Measurements from ENCODE around the gene SNTN.
"Not testable (repeated sequence)": the region's sequence is repeated elsewhere in the genome, so short reads cannot be mapped to it uniquely, and the experiment has no call there.

SNTN gene

GRCh38 chr3:63652066-63652725 lies at the start of gene SNTN:
Gene SNTN (plus strand): TSS chr3:63652675. CDS start chr3:63652688, 13 bp downstream.
- DNase-seq: no peak

- DNase-seq: no peak
Measured at GRCh38 chr3:63607716-63608115, 44.8 kb upstream of the SNTN start.

DNA sequence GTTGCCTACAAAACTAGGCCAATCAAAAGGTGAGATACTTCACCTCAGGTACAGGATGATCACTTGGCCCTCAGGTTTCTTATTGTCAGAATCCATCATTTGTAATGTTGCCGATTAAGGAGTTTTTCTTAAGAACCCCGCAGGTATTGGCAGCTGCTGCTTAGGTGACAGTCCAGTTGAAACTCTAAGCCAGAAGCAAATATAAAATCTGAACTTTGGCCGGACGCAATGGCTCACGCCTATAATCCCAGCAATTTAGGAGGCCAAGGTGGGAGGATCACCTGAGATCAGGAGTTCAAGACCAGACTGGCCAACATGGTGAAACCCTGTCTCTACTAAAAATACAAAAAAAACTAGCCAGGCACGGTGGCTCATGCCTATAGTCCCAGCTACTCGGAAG lies 43.1 kb upstream of the SNTN start:
- no peak for DNase-seq

DNA sequence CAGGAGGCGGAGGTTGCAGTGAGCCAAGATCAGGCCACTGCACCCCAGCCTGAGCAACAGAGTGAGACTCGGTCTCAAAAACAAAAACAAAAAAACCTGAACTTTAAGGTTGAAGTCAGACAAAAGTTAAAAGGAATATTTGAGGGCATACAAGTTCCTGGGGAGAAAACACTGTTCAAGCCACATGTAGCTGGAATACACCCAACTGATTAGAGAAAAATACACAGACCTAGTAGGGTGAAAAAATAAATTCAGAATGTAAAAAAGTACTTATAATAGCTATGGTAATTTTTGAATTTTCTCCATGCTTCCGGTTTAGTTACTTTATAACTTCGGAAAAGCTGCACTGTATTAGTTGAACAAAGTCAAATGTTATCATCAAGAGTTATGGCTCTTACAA lies 42.6 kb upstream of the SNTN start:
- no peak for DNase-seq

DNA sequence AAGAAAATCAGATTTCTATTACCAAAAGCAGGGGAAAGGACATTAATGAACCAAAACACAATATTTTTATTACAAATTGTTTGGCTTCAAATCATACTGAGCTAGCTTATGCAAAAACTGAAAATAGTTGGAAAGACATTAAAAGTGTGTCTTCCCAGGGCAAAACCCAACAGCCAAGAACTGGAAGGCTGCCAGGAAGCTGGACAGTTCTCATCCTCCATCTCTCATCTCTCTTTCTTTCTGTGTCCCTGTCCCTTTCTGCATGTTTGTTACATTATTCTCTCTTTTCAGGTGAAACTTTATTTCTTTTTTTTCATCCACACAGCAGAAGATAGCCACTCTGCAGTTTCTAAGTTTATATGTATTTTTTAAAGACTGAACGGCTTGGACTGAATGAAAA lies 41.1 kb upstream of the SNTN start:
- DNase-seq: no peak

DNA sequence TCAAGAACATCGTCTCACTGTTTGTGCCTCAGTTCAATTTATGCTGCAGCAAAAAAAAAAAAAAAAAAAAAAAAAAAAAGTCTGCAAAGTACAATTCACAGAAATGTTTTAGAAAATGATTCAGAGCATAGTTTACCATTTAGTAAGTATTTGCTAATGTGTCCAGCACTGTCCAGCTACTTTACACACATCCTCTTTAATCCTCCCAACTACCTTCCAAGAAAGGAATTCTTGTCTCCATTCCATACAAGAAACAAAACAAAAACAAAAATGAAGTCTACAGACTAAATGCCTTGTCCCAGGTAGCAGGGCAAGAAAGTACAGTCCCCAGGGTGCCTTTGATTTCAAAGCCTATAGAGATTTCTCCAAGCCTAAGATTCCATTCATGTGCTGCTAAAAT lies 38.9 kb upstream of the SNTN start:
- DNase-seq: no peak

DNA sequence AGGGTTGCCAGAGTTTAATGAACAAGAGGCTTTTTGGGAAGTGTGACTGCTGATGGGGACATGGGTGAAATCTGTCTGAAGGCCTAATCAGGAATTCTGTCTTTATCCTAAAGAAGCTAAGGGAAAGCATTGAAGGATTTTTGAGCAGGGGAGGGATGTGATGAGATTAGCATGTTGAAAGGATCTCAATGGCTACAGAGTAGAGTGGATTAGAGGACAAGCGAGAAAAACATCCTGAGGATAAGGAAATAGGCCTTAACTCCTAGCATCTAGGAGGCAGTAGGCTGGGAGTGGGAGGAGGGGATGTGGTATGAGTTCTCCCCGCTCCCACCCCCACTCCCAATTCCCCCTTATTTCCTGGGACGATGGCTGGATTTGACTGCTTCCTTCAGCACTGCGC lies 35.1 kb upstream of the SNTN start:
- no peak for DNase-seq

DNA sequence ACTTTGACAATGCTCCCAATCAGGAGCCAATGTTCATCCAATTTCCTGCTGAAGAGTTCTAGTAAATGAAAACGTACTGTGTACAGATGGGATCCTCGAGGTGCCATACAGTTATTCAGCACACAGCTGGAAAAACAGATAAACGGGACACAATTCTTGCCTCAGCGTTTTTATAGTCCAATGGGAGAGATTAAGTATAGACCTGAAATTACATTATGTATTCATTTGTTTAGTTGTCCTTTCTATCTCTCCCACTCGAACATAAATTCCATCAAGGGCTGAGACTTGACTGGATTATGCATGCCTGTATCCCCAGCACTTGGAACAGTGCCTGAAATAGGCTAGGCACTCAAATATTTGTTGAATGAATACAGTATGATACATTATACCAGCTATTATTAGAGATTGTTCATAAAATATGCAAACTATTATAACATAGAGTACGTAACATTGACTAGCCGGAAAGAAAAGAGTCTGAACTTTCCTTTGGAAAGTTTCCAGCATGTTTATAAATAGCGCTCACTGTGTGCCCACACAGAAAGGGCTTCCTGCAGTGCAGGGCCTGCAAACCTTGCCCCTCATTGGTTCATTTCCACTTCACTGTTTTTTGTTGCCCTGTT lies 27.4 kb upstream of the SNTN start:
- no peak for DNase-seq

DNA sequence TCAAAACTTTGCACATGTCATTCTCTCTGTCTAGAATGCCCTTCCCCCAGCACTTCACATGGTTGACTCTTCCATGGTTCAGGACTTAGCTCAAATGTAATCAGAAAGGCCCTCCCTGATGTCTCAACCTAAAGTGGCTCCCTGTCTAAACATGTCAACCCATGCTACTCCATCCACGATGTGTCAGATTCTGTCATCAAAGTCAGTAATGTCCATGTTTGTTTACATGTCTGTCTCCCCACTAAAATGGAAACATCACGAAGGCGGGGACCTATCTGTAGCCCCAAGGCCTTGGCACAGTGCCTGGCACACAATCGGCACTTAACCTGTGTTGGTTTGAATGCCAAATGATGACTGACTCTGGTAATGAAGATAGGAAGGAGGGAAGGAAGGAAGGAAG lies 20.8 kb upstream of the SNTN start:
- DNase-seq: no peak

- DNase-seq: no peak
Measured at GRCh38 chr3:63635186-63635585, 17.3 kb upstream of the SNTN start.

DNA sequence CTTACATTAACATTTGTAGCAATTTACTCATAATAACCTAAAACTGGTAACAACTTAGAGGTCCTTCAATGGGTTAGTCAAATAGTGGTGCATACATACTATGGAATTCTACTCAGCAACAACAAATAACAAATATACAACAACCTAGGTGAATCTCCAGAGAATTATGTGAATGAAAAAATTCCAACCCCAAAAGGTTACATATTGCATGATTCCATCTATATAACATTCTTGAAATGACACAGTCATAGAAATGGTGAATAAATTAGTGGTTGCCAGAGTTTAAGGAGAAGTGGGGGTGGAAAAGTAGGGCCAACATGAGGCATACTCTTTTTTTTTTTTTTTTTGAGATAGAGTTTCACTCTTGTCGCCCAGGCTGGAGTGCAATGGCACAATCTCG lies 12.7 kb upstream of the SNTN start:
- DNase-seq: no peak

DNA sequence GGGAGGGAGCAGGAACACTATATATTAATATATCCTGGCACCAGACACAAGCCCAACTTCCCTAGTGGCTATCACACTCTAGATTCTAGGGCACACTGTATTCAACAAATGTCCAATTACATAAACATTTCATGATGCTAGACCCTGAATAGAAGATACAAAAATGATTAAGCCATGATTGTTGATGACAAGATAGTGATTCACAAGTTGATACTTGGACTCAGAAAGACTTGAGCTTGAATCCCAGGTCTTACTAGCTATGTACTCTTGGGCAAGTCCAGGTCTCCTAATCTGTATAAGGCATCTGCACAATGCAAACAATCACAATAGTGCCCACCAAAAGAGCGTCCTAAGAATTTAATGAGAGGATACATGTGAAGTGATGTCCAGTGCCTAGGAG lies 10.0 kb upstream of the SNTN start:
- no peak for DNase-seq

DNA sequence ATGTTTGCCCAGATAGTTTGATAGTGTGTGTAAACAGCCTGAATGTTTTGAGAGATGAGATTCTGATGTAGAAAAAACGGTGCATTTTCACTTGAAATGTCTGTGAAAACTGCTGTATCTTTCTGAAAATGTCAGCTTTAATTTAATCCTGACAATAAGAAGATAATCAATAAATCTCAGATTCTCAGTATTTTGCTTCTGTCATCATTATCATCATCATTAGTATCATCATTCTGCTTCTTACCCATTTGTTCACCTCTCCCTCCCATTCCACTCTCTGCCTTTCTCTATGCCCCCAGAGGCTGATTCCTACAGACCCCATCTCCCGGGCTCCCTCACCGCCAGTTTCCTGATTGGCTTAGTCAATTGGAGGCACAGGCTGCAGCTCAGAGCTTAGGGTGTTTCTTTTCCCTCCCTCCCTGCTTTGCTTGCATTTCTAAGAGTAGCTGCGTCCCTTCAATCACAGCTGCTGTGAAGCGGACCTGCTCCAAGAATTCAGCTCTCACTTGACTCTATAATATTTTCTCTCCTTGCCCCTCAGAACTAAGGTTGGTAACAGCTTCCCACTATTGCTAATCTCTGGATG lies 8.2 kb upstream of the SNTN start:
- no peak for DNase-seq

DNA sequence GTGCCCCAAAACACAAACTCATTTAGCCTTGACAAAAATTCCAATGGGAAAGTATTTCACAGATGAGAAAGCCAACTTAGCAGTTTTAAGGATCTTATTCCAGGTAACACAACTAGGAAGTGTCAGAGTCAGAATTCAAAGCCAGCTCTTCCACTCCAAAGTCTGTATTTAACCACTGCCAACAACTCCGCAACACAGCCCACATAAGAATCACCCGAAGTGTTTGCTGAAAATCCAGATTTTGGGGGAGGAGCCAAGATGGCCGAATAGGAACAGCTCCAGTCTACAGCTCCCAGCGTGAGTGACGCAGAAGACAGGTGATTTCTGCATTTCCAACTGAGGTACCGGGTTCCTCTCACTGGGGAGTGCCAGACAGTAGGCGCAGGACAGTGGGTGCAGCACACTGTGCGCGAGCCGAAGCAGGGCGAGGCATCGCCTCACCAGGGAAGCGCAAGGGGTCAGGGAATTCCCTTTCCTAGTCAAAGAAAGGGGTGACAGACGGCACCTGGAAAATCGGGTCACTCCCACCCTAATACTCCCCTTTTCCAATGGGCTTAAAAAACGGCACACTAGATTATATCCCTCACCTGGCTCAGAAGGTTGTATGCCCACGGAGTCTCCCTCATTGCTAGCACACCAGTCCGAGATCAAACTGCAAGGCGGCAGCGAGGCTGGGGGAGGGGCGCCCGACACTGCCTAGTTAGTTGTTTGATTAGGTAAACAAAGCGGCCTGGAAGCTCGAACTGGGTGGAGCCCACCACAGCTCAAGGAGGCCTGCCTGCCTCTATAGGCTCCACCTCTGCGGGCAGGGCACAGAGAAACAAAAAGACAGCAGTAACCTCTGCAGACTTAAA lies 7.3 kb upstream of the SNTN start:
- not testable (repeated sequence) for DNase-seq

DNA sequence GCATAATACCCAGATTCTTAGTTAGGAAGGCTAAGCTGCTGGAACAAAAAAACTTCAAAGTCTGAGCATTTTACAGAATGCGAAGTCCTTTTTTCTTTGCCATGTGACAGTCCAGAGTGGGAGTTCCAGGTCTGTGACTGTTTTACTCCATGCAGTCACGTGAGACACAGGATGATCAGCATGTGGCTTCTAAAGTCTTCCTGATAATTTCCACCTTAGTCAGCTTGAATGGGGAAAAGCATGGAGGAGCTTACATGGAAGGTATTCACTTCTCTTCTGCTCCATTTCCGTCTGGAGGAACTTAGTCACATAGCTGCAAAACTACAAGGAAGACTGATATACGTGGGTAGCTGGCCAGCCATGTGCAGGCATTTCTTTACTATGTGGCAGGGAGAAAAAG lies 1.7 kb downstream of the SNTN start:
- no peak for DNase-seq

- DNase-seq: no peak
Measured at GRCh38 chr3:63654931-63655330, 2.5 kb downstream of the SNTN start.

DNA sequence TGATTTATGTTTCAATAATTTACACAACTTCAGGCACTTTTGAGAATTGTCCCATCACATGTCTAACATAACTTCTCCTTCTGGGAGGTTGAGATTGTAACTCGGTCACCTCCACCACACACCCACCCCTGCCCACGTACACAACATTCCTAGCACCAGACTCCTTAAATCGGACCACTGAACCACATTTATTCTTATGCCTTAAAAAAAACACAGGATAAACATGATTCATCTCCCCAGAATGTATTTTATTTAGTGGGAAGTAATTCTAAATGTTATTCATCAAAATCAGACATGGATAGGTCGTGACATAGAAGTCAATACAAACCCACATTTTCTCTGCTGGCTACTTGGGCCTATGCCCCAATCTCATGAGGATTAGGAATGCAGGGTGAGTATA lies 3.0 kb downstream of the SNTN start:
- DNase-seq: no peak

GRCh38 chr3:63656786-63657185 lies 4.3 kb downstream of the SNTN start:
- DNase-seq: no peak

DNA sequence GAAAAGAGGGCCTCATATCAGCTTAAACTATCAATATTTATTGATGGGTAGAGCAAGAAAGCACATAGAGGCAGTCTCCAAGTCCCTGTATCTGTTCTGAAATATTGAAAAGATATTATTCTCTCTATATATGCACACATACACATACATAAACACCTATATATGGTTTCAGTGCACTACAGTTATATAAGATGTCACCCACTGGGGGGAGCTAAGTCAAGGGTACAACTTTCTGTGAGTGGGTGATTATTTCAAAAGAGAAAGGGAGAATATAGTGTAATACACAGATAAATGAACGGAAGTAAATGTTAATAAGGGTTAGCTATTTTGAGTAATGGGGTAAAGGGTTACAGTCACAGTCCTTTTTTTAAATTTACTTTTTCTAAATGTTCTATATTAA lies 8.8 kb downstream of the SNTN start:
- DNase-seq: no peak

- no peak for DNase-seq
Measured at GRCh38 chr3:63662011-63662410, 9.5 kb downstream of the SNTN start.

DNA sequence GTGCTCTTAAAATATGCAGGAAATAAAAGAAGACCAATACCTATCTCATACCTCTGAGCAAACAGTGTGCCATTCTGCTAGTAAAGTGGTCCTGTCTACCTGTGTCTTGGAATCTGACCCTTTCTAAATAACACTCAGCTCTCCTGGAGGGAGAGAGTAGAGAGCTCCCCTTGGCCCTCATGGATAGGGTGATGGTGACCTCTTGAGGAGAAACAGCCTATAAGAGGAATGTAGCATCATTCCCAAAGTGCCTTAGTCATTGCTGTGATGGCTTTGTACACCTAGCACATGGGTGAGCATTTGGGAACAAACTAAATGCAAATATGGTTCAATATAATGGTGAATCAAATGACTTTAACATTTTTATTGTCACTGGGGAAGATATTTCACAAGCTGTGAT lies 10.0 kb downstream of the SNTN start:
- no peak for DNase-seq

DNA sequence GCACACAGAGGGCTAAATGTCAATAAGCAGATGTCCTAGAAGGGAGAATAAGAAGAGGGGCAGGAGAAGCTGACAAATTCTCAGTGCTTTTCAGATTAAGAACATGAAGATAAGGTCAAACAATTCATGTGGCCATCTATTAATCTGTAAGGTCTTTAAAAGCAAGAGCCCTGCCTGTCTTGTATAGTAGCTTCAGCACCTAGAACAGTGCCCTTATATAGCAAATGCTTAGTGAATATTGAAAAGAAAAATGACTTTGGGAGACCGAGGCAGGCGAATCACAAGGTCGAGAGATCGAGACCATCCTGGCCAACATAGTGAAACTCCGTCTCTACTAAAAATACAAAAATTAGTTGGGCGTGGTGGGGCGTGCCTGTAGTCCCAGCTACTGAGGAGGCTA lies 18.1 kb downstream of the SNTN start:
- DNase-seq: no peak

- DNase-seq: no peak
Measured at GRCh38 chr3:63673111-63673510, 20.6 kb downstream of the SNTN start.

- DNase-seq: no peak
Measured at GRCh38 chr3:63674586-63674985, 22.1 kb downstream of the SNTN start.
